Osteocyte (in vitro differentiated cells): ENCODE measurements around the gene GOLPH3. TPM values are rescaled to one million over a fixed set of nuclear protein-coding genes. Genes with fewer than 3 reads are reported as not detected.
A peak's percentile ranks its signal among the peaks of the same experiment; 100 is the strongest.

Experiments used
- DNase-seq: peaks from one replicate; pipeline ENCODE4 v3.0.0; 2021; ENCODE audit warnings: mixed read lengths; ENCODE audit not compliant: unreplicated experiment; ENCODE audit errors: extremely low spot score
- H3K27ac Mint-ChIP-seq: one replicate; pipeline ENCODE4 v1.8.0; 2021; ENCODE audit warnings: mild to moderate bottlenecking, mixed read lengths; ENCODE audit not compliant: unreplicated experiment
- H3K27me3 Mint-ChIP-seq: one replicate; pipeline ENCODE4 v1.8.0; 2021; ENCODE audit warnings: mixed read lengths; ENCODE audit not compliant: unreplicated experiment
- H3K36me3 Mint-ChIP-seq: one replicate; pipeline ENCODE4 v1.8.0; 2021; ENCODE audit warnings: mixed read lengths; ENCODE audit not compliant: unreplicated experiment
- H3K4me1 Mint-ChIP-seq: one replicate; pipeline ENCODE4 v1.8.0; 2021; ENCODE audit warnings: mixed read lengths; ENCODE audit not compliant: unreplicated experiment
- H3K4me3 Mint-ChIP-seq: one replicate; pipeline ENCODE4 v1.8.0; 2021; ENCODE audit warnings: mild to moderate bottlenecking, moderate library complexity, mixed read lengths; ENCODE audit not compliant: unreplicated experiment
- H3K9me3 Mint-ChIP-seq: one replicate; pipeline ENCODE4 v1.8.0; 2021; ENCODE audit warnings: mixed read lengths; ENCODE audit not compliant: unreplicated experiment
- CTCF ChIP-seq: fragments of 200-600 bp; sonication (generic); IDR thresholded peaks from 2 replicates; pipeline ENCODE4 v1.5.0; 2021; ENCODE audit warnings: antibody characterized with exemption, mild to moderate bottlenecking, moderate library complexity
- total RNA-seq: library from RNA; stranded (reverse); gene quantifications from 2 replicates; pipeline ENCODE4 v1.2.1, GENCODE V29; 2021

Gene GOLPH3
- total RNA-seq, 1 donor from 2014 or later, result 91.2 TPM

DNA sequence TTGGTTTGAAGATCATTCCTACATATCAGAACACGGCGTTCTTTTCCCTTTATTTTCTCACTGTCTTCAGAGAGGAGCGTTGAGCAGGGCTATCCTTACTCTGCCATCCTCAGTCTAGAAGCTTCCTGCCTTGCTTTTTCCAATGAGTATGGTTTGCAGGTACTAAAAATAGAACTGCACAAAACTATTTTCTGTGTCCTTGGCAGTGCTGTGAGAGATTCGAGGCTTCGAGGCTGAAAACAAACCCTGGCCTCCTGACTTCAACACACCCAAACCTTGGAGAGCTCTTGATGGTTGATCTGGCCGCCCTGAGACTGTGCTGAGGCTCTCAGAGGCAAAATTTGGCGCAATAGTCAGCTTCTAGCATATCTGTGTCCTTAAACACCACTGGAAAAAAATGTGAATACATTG is 78.9 kb downstream of the GOLPH3 start:
- TF ChIP-seq CTCF, result no peak
- H3K9me3 Mint-ChIP-seq, result no peaks in the 10 kb centered on the region
- H3K27ac Mint-ChIP-seq, result peak overlapping the region; percentile 41
- peak; percentile 48 for DNase-seq
- H3K27me3 Mint-ChIP-seq, result no peaks in the 10 kb centered on the region
- H3K4me1 Mint-ChIP-seq, result peaks cover 16% of the 10 kb centered on the region
- no peak overlapping the region for H3K4me3 Mint-ChIP-seq
- peaks cover 10% of the 10 kb centered on the region for H3K36me3 Mint-ChIP-seq

DNA sequence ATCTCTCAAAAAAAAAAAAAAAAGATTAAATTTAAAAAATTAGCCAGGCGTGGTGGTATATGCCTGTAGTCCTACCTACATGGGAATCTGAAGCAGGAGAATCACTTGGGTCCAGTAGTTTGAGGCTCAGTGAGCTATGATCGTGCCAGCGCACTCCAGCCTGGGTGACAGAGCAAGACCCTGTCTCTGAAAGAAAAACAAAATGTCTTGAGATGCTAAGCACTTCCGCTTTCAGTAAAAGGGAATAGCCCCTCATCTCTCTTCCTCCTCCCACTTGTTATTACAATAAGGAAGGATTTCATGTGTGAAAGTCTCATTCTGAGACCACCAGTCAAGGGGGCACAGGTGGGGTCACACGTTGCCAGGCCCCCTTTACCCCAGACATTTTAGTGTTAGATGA is 79.4 kb downstream of the GOLPH3 start:
- TF ChIP-seq CTCF, result no peak
- peak overlapping the region; percentile 18 for H3K27ac Mint-ChIP-seq
- H3K27me3 Mint-ChIP-seq, result no peaks in the 10 kb centered on the region
- H3K4me1 Mint-ChIP-seq, result peaks cover 16% of the 10 kb centered on the region
- H3K36me3 Mint-ChIP-seq, result peaks cover 8% of the 10 kb centered on the region
- DNase-seq, result no peak
- H3K9me3 Mint-ChIP-seq, result no peaks in the 10 kb centered on the region
- H3K4me3 Mint-ChIP-seq, result no peak overlapping the region

DNA sequence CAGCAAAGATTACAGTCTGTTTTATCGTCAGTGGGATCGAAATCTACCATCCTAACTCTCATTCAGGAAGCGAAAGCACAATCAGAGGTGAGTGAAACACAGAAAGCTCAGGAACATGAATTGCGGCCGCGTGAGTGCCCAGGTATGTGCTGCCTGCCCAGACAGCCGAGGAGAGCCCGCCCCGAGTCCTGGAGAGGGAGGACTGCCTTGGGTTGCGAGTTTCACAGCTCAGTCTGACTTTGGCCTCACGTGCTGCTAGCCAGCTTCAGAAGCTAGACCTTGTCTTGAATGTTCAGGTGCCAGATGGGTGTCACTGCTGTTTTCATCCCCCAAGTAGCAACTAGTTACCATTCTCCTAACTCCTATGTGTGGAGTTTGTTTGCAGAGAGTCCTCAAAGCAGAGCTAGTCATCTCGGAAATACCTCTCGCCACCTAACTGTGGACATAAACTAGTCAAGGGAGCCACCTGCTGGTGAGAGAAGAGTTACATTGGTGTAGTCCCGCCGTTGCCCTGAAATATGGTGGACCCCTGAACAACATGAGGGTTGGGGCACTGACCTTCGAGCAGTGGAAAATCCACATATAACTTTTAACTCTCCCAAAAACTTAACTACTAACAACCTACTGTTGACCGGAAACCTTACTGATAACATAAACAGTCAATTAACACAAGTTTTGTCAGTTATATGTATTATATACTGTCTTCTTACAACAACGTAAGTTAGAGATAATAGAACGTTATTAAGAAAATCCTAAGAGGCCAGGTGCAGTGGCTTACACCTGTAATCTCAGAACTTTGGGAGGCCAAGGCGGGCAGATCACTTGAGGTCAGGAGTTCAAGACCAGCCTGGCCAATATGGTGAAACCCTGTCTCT is 80.9 kb downstream of the GOLPH3 start:
- H3K9me3 Mint-ChIP-seq, result no peaks in the 10 kb centered on the region
- H3K4me1 Mint-ChIP-seq, result peaks cover 16% of the 10 kb centered on the region
- no peak overlapping the region for H3K4me3 Mint-ChIP-seq
- no peak for DNase-seq
- TF ChIP-seq CTCF, result peak; percentile 87
- H3K27me3 Mint-ChIP-seq, result no peaks in the 10 kb centered on the region
- no peak overlapping the region for H3K27ac Mint-ChIP-seq
- peaks cover 6% of the 10 kb centered on the region for H3K36me3 Mint-ChIP-seq

DNA sequence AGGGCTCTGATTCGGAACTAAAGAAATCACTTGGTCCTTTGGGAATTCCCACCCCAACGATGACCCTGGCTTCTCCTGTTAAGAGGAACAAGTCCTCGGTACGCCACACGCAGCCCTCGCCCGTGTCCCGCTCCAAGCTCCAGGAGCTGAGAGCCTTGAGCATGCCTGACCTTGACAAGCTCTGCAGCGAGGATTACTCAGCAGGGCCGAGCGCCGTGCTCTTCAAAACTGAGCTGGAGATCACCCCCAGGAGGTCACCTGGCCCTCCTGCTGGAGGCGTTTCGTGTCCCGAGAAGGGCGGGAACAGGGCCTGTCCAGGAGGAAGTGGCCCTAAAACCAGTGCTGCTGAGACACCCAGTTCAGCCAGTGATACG is 83.4 kb downstream of the GOLPH3 start:
- H3K4me3 Mint-ChIP-seq, result no peak overlapping the region
- no peak for TF ChIP-seq CTCF
- no peaks in the 10 kb centered on the region for H3K27me3 Mint-ChIP-seq
- no peak for DNase-seq
- H3K27ac Mint-ChIP-seq, result no peak overlapping the region
- H3K9me3 Mint-ChIP-seq, result no peaks in the 10 kb centered on the region
- H3K36me3 Mint-ChIP-seq, result peaks cover 3% of the 10 kb centered on the region
- peaks cover 7% of the 10 kb centered on the region for H3K4me1 Mint-ChIP-seq

- DNase-seq, result no peak
- no peak for TF ChIP-seq CTCF
- no peak overlapping the region for H3K27ac Mint-ChIP-seq
- H3K36me3 Mint-ChIP-seq, result peaks cover 3% of the 10 kb centered on the region
- H3K4me3 Mint-ChIP-seq, result no peak overlapping the region
- peaks cover 3% of the 10 kb centered on the region for H3K4me1 Mint-ChIP-seq
- no peaks in the 10 kb centered on the region for H3K9me3 Mint-ChIP-seq
- no peaks in the 10 kb centered on the region for H3K27me3 Mint-ChIP-seq
These were observed 83.9 kb downstream of the GOLPH3 start for GRCh38 chr5:32090026-32090754.
